OCI-LY7 (cell line): ENCODE measurements around the gene MSH2. TPM values are rescaled to one million over a fixed set of nuclear protein-coding genes. Genes with fewer than 3 reads are reported as not detected.

Experiments used
- BruUV-seq: library from RNA; stranded (reverse); fragments of 400-500 nt; replicated peaks from 2 replicates; lab custom pipeline; 2021; lab: Mats Ljungman, UMichigan
- CTCF ChIA-PET: fragments of 300-600 bp; sonication (Branson Sonifier 250); formaldehyde crosslinking; loops from one replicate; lab custom pipeline; 2022; ENCODE audit warnings: antibody characterized with exemption; ENCODE audit not compliant: unreplicated experiment; lab: Charles Lee
- POLR2A ChIA-PET: fragments of 300-600 bp; sonication (Branson Sonifier 250); formaldehyde crosslinking; loops from one replicate; lab custom pipeline; 2022; ENCODE audit warnings: antibody characterized with exemption; lab: Charles Lee
- DNase-seq: peaks from one replicate; pipeline ENCODE4 v3.0.0-alpha.2; 2015; ENCODE audit warnings: low spot score
- H2AFZ ChIP-seq: fragments of 200-600 bp; sonication (generic), shearing (Covaris generic); 2 replicates; pipeline ENCODE4 v1.6.1; 2014; ENCODE audit warnings: mild to moderate bottlenecking, antibody characterized with exemption, low read length, moderate library complexity
- H3K27ac ChIP-seq: fragments of 200-600 bp; sonication (generic); 2 replicates; pipeline ENCODE4 v1.5.1; 2014; ENCODE audit warnings: mixed run types, low read depth, mild to moderate bottlenecking, moderate library complexity, low read length, inconsistent platforms; ENCODE audit not compliant: poor library complexity, severe bottlenecking
- H3K36me3 ChIP-seq: fragments of 200-600 bp; sonication (generic); 2 replicates; pipeline ENCODE4 v1.6.1; 2014; ENCODE audit warnings: mild to moderate bottlenecking, antibody characterized with exemption, low read length, moderate library complexity, mixed read lengths; ENCODE audit not compliant: insufficient read depth
- H3K4me1 ChIP-seq: fragments of 200-600 bp; sonication (generic); 2 replicates; pipeline ENCODE4 v1.5.1; 2014; ENCODE audit warnings: mild to moderate bottlenecking, low read length; ENCODE audit not compliant: insufficient read depth, poor library complexity, severe bottlenecking
- H3K4me2 ChIP-seq: fragments of 200-600 bp; sonication (generic); 2 replicates; pipeline ENCODE4 v1.6.1; 2014; ENCODE audit warnings: mild to moderate bottlenecking, low read length
- H3K4me3 ChIP-seq: fragments of 200-600 bp; sonication (generic); 2 replicates; pipeline ENCODE4 v1.5.1; 2014; ENCODE audit warnings: mild to moderate bottlenecking, low read depth, low read length; ENCODE audit not compliant: poor library complexity, severe bottlenecking
- H3K79me2 ChIP-seq: fragments of 200-600 bp; sonication (generic); 2 replicates; pipeline ENCODE4 v1.6.1; 2016; ENCODE audit warnings: low read depth, mild to moderate bottlenecking, low read length, moderate library complexity, mixed read lengths; ENCODE audit not compliant: insufficient read depth
- H3K9me2 ChIP-seq: fragments of 200-600 bp; sonication (generic); 2 replicates; pipeline ENCODE4 v1.6.1; 2016; ENCODE audit warnings: mild to moderate bottlenecking, low read length, mixed read lengths; ENCODE audit not compliant: insufficient read depth
- H3K9me3 ChIP-seq: fragments of 200-600 bp; sonication (generic); 2 replicates; pipeline ENCODE4 v1.6.1; 2014; ENCODE audit warnings: mild to moderate bottlenecking, mixed run types, low read length, mixed read lengths
- H4K20me1 ChIP-seq: fragments of 200-600 bp; sonication (generic); 2 replicates; pipeline ENCODE4 v1.6.1; 2014; ENCODE audit warnings: mild to moderate bottlenecking, antibody characterized with exemption, low read length, moderate library complexity, mixed read lengths; ENCODE audit not compliant: insufficient read depth
- EZH2phosphoT487 ChIP-seq: fragments of 200-600 bp; sonication (generic); IDR thresholded peaks from 2 replicates; pipeline ENCODE4 v1.6.1; 2018; ENCODE audit warnings: low read depth, borderline replicate concordance, mild to moderate bottlenecking, mixed run types, antibody characterized with exemption, low read length, moderate library complexity, mixed read lengths
- intact Hi-C: fragments of 100-400 bp; cut with micrococcal nuclease; formaldehyde crosslinking; loops from one replicate; pipeline ENCODE4 v1.10.0; 2022; ENCODE audit not compliant: unreplicated experiment
- total RNA-seq, 2 experiments: library from RNA; depleted of rRNA in 1 of 2; stranded (reverse); fragments of >200 nt in 1 of 2; shearing (Covaris generic) in 1 of 2; gene quantifications; 2 replicates each; pipeline ENCODE4 v1.2.3, GENCODE V29; 2014 to 2022
- TF ChIP-seq, protein P1 (sequence below): fragments of 200-600 bp; sonication (generic); conservative IDR thresholded peaks from 2 replicates; pipeline ENCODE4 v1.5.1; 2014; ENCODE audit warnings: mild to moderate bottlenecking, antibody characterized with exemption, low read length, moderate library complexity, mixed read lengths

Gene MSH2
- total RNA-seq, 2 experiments from 2014 or later, result 96.8 to 97.8 TPM

DNA sequence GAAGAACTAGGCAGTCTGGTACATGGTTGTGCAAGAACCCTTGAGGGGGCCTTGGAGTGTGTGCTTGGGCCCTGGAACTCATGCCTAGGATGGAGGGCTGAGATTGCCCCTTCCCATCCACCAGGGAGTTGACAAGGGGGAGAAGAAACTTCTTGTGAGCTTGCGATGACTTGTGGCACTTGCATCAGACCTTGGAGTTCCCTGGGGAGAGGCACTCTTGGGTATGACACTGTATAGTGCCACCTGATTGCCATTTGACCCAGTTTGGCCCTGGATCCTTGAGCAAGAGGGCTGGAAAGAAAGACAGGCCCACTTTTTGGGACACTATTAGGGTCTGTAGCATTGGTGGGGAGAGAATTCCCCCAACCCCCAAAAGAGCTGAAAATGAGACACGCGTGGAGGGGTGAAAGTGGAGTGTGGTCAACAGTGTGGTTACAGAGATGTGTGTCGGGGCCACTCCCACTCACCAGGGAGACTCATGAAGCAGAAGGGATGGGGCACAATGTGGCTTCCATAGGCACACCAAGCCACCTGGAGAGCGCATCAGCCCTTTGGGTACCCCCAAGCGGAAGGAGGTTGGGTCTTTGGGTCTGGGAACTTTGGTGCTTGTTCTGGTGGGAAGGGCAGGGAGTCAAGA is 101.3 kb downstream of the MSH2 start:
- no TSS peak for BruUV-seq
- Histone ChIP-seq H3K4me3 (peak overlapping the region; percentile 43), H3K4me1 (peaks cover 44% of the 10 kb centered on the region), H3K79me2 (no peaks in the 10 kb centered on the region), H3K9me2 (no peaks in the 10 kb centered on the region), H4K20me1 (no peaks in the 10 kb centered on the region), H3K27ac (peak overlapping the region; percentile 92), H3K4me2 (peak overlapping the region; percentile 78), H3K36me3 (peaks cover 36% of the 10 kb centered on the region), H2AFZ (peak overlapping the region; percentile 75; the same call in 1 of the 2 replicates), H3K9me3 (peaks cover 50% of the 10 kb centered on the region)
- TF ChIP-seq, protein P1, sequence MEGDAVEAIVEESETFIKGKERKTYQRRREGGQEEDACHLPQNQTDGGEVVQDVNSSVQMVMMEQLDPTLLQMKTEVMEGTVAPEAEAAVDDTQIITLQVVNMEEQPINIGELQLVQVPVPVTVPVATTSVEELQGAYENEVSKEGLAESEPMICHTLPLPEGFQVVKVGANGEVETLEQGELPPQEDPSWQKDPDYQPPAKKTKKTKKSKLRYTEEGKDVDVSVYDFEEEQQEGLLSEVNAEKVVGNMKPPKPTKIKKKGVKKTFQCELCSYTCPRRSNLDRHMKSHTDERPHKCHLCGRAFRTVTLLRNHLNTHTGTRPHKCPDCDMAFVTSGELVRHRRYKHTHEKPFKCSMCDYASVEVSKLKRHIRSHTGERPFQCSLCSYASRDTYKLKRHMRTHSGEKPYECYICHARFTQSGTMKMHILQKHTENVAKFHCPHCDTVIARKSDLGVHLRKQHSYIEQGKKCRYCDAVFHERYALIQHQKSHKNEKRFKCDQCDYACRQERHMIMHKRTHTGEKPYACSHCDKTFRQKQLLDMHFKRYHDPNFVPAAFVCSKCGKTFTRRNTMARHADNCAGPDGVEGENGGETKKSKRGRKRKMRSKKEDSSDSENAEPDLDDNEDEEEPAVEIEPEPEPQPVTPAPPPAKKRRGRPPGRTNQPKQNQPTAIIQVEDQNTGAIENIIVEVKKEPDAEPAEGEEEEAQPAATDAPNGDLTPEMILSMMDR, result no peak
- TF ChIP-seq EZH2phosphoT487, result no peak
- ChIA-PET POLR2A (interaction anchor here (0.6 to 1.7 kb wide), 5 partner anchors 11 to 191 kb away, joined by 3 to 5 read pairs (median 4); no protein-coding TSS in a partner anchor), CTCF (no interaction called here)
- intact Hi-C loops, result loop anchor here (5.0 kb wide), 4 partner anchors 67 to 278 kb away; partner anchors contain the start of gene MSH6
- DNase-seq, result peak; percentile 68

DNA sequence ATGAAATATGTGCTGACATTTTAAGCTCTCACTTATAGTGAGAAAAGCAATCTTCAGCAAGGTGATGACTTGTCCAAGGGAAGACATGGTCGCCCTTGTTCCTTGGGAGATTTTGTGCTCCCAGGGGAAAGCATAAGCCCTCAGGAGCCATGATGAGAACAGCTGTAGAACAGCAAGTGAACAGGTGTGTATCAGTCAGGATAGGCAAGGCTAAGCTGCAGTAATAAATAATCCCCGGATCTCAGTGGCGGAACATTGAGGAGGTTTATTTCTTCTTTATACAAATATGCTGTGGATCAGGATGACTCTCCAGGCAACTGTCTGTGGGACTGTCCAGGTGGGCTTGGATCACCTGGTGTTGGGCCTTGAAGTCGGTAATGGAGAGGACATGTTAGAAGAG is 103.1 kb downstream of the MSH2 start:
- no peaks in the 10 kb centered on the region for H3K9me2 ChIP-seq
- H3K4me2 ChIP-seq, result no peak overlapping the region
- H4K20me1 ChIP-seq, result no peaks in the 10 kb centered on the region
- no peaks in the 10 kb centered on the region for H3K79me2 ChIP-seq
- intact Hi-C loops, result no loop called here
- no TSS peak for BruUV-seq
- CTCF ChIA-PET, result no interaction called here
- H3K4me3 ChIP-seq, result no peak overlapping the region
- DNase-seq, result no peak
- H3K9me3 ChIP-seq, result peaks cover 37% of the 10 kb centered on the region; the same call in 1 of the 2 replicates
- no peak for TF ChIP-seq EZH2phosphoT487
- TF ChIP-seq, protein P1, result no peak
- H3K27ac ChIP-seq, result no peak overlapping the region
- H3K4me1 ChIP-seq, result peaks cover 51% of the 10 kb centered on the region
- POLR2A ChIA-PET, result interaction anchor here (0.6 to 2.3 kb wide), 4 partner anchors 12 to 189 kb away, joined by 3 to 9 read pairs (median 4); no protein-coding TSS in a partner anchor
- H3K36me3 ChIP-seq, result peaks cover 26% of the 10 kb centered on the region
- H2AFZ ChIP-seq, result no peak overlapping the region

DNA sequence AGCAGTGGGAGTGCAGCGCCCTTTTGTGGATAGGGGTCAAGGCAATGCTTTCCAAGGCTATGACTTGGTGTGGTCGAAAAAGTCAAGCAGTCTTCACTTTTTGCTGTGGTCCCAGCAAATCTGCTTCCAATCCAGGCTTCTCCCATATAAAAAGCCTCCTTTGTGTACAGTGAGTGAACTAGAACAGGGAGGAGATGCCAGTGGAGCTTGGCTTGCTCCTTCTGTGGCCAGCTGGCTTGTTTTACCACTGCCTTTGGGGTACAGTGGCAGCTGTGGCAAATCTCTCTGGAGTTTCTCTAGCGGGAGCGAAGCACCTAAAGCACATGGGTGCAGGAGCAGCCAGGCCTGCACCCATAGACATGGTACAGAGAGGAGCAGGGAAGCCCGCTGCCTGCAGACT is 103.5 kb downstream of the MSH2 start:
- H4K20me1 ChIP-seq, result no peaks in the 10 kb centered on the region
- no peak overlapping the region for H2AFZ ChIP-seq
- ChIA-PET CTCF (no interaction called here), POLR2A (interaction anchor here (1.7 to 2.3 kb wide), 2 partner anchors 14 to 189 kb away, joined by 5 to 9 read pairs; no protein-coding TSS in a partner anchor)
- H3K79me2 ChIP-seq, result no peaks in the 10 kb centered on the region
- H3K4me3 ChIP-seq, result no peak overlapping the region
- no peak for TF ChIP-seq EZH2phosphoT487
- TF ChIP-seq, protein P1, result no peak
- DNase-seq, result no peak
- H3K9me3 ChIP-seq, result peaks cover 33% of the 10 kb centered on the region; the same call in 1 of the 2 replicates
- peaks cover 22% of the 10 kb centered on the region for H3K36me3 ChIP-seq
- no peak overlapping the region for H3K27ac ChIP-seq
- H3K9me2 ChIP-seq, result no peaks in the 10 kb centered on the region
- H3K4me2 ChIP-seq, result no peak overlapping the region
- intact Hi-C loops, result no loop called here
- BruUV-seq, result no TSS peak
- H3K4me1 ChIP-seq, result peaks cover 49% of the 10 kb centered on the region
